ENCODE data around the gene TRIB2.

GRCh38 chr2:12720278-12720620 is 3.5 kb downstream of the TRIB2 start:
- no peak for TF ChIP-seq CTCF (IDR thresholded peaks at IDR 0.05; ENCODE audit: extremely low read depth in 1 of 2, insufficient read depth in 1 of 2, low read depth in 1 of 2, low read length in 2 of 2)
- no peak for TF ChIP-seq POLR2A (IDR thresholded peaks at IDR 0.05; ENCODE audit: low read depth, low read length)
- TF ChIP-seq POLR2AphosphoS5 (IDR thresholded peaks at IDR 0.05; ENCODE audit: insufficient read depth, low read depth, low read length), result no peak
- no peak for TF ChIP-seq EZH2 (IDR thresholded peaks at IDR 0.05; ENCODE audit: borderline replicate concordance, low read depth, low read length, severe bottlenecking)
- no peak for TF ChIP-seq MYC (IDR thresholded peaks at IDR 0.05; ENCODE audit: low read depth, low read length)
- no peak for TF ChIP-seq GATA2 (IDR thresholded peaks at IDR 0.05; ENCODE audit: insufficient read depth, insufficient read length, low read depth, low read length)
